Amniotic stem cell (primary cell): Measurements from ENCODE around the gene ATP5IF1.

Experiments
- DNase-seq: peaks from one replicate; lab custom pipeline; 2025; lab: John Stamatoyannopoulos, UW

ATP5IF1 gene

DNA sequence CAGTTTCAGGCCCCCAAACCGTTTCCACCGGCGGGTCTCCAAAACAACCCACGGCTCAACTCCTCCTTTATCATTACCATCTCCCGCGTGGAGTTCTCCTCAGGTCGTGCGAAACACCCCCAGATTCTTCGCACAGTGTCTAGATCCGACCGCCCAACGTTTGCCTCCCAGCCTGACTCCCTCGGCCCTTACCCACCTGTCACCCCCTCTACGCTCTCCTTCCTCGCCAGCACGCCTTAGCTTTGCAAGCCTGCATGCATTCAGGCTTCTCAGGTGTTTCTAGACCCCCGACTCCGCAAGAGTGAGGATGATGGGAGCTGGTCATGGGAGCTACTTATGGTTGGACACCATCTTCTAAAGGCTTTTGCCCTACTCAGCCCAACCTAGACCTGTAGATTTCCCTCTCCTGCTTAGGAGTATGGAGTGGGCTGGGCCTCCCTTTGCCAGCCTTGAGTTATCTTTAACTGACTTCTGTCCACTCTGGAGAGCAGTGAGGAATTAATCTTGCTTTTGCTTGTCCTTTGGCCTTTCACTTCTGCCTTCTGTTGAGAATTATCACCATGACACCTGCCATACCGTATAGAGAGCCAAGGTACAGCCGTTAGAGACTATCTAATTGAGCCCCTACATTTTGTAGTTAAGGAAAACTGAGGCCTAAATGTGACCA lies 865 bp downstream of the ATP5IF1 start:
- DNase-seq: no peak

GRCh38 chr1:28239004-28239403 lies 3.1 kb downstream of the ATP5IF1 start:
- no peak for DNase-seq

- no peak for DNase-seq
Measured at GRCh38 chr1:28240024-28240423, 4.1 kb downstream of the ATP5IF1 start.

DNA sequence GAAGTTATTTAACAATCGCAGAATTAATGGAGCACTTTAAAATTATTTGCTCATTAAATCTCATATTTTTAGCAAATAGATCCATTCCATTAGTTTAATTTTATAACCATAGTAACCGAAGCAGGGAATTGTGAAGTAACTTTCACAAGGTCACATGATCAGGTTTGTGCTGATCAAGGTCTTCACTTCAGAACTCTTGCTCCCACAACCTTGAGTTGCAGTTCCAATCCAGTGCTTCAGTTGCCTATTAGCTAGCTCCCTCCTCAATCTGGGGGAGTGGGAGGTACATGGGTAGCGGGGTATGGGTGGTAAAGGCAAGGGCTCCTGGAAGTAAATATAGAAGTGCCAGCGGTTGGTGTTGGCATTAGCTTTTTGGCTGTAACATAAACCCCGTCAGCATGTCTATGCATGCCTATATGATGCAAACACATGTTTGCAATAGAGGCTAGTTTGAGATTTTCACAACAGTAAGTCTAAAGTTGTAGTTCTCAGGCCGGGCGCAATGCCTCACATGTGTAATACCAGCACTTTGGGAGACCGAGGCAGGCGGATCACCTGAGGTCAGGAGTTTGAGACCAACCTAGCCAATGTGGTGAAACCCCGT lies 5.8 kb downstream of the ATP5IF1 start:
- no peak for DNase-seq

GRCh38 chr1:28243685-28244311 lies 7.9 kb downstream of the ATP5IF1 start:
- no peak for DNase-seq

GRCh38 chr1:28244549-28245251 lies 8.8 kb downstream of the ATP5IF1 start:
- no peak for DNase-seq

GRCh38 chr1:28246427-28246832 lies 10.5 kb downstream of the ATP5IF1 start:
- no peak for DNase-seq

- no peak for DNase-seq
Measured at GRCh38 chr1:28247612-28248272, 11.8 kb downstream of the ATP5IF1 start.

DNA sequence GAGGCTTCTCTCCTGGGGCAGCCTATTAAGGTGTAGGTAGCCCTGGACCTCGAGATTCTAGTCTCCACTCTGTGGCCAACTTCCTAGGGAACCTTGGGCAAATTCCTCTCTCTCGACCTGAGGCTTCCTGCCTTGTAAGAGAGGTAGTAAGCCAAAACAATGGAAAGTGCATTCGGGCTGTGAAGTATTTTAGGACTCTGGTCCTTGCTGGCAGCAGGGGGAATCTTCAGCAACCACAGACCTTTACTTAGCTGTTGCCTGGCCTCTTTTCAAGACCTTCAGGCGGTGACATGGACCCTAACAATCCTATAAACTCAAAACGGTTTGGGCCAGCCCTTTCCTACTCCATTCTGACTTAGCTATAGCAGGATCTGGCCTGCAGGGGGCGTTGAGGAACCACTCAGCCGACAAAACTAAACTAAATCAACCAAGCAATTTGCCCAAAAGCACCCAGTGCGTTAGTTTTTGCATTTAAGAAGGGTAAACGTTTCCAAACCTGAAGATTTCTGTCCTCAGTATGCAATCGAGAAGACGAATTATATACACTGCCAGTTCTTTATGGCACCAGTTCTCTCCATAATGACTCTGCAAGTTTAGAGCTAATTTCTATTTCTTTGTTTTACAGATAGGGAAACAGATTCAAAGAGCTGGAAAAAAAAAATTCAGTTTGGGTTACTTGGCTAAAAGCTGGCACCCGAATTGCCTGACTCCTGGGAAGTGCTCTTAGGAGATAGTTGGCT lies 12.5 kb downstream of the ATP5IF1 start:
- DNase-seq: peak; percentile 84

- peak; percentile 30 for DNase-seq
Measured at GRCh38 chr1:28249013-28249865, 13.3 kb downstream of the ATP5IF1 start.

DNA sequence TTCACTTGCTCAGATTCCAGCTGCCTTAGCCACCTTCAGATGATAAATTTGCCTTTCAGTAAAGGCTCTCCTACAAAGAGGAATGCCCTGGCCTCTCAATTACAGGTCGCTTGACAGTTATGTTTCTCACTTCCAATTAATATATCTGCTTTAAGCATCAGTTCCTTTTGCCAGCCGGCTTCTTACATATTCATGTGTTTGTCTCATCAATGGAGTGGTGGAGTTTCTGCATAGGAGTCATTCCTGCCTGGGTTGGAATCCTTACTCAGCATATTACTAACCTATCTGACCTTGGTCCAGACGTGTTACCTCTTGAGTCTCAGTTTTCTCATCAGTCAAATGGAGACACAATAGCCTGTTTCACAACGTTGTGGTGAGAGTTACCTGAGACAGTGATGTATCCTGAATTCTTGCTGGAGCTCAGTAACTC lies 14.0 kb downstream of the ATP5IF1 start:
- DNase-seq: no peak

DNA sequence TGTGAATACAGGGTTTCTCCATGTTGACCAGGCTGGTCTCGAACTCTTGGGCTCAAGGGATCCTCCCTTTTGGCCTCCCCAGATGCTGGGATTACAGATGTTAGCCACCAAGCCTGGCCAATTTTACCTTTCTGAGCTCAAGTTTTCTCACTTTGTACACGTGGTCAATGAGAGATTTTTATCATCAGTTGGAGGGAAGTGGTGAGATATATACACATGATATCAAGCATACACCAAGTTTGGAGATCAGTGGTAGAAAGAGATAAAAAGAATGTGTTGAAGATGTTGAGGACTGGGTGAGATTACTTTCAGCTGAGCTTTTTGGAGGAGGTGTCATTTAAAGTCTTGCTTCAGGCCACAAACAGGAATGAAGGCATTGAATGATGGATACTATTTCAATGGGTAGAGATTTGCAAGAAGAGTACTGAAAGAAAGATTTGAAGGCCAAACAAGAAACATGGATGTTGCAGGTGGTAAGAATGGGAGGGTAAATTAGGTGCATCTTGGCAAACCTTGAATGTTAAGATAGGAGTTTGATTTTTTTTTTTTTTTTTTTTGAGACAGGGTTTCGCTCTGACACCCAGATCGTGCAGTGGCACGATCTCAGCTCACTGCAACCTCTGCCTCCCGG lies 20.4 kb downstream of the ATP5IF1 start:
- DNase-seq: no peak

- no peak for DNase-seq
Measured at GRCh38 chr1:28257736-28258135, 21.8 kb downstream of the ATP5IF1 start.

- no peak for DNase-seq
Measured at GRCh38 chr1:28258628-28259251, 22.8 kb downstream of the ATP5IF1 start.

GRCh38 chr1:28259252-28259933 lies 23.5 kb downstream of the ATP5IF1 start, which contains the start of gene SESN2:
Gene SESN2, plus strand, starts transcription at chr1:28259518. Its CDS starts 330 bp downstream, at chr1:28259848.
- DNase-seq: peak; percentile 96

GRCh38 chr1:28259934-28260802 lies 24.2 kb downstream of the ATP5IF1 start:
- peak; percentile 63 for DNase-seq

DNA sequence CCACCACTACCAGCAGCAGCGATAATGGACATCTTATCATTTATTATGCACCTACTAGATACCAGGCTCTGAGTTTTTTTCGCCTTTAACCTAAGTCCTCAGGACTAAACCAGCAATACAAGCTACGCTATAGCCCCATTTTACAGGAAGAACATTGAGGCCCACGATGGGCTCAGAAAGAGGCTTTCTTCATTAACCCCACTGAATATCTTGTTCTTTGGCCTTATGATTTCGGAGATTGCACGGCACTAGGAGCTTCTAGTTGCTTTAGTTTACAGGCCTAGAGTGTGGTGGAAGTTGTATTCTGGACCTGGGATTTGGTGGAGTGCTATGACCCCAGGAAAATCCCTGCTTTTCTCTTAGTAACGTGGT lies 24.9 kb downstream of the ATP5IF1 start:
- DNase-seq: no peak

DNA sequence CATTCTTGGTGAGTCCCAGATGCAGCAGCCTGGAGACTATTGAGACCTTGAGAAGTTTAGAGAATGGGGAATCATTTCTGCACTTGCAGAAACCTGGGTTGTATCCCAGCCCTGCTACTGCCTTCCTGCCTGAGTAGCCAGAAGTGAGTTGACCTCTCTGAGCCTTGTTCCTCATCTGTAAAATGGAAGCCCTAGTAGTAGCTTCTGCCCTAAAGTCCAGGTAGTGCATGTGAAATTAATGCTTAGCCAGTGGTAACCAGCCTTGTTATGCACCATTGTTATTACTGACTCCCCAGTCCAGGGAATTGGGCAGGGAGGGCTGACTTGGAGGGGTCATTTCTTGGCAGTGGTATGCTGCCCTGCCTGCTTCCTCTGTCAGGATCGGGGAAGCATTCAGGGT lies 29.0 kb downstream of the ATP5IF1 start:
- no peak for DNase-seq
